C4-2B (cell line): ENCODE results near the gene PLEKHA4.

Experiments
- H3K27ac ChIP-seq: fragments of 450-650 bp; 2 replicates; pipeline ENCODE4 v1.5.1; 2017
- CTCF ChIP-seq: fragments of 450-650 bp; conservative IDR thresholded peaks from 2 replicates; pipeline ENCODE4 v1.5.1; 2017; ENCODE audit warnings: mild to moderate bottlenecking
- ZFX ChIP-seq: fragments of 450-650 bp; IDR thresholded peaks from 2 replicates; pipeline ENCODE4 v1.6.1; 2017

PLEKHA4 gene

GRCh38 chr19:48822514-48822913 is 45.9 kb downstream of the PLEKHA4 start:
- TF ChIP-seq ZFX, result no peak
- TF ChIP-seq CTCF, result no peak

GRCh38 chr19:48821633-48822032 is 46.8 kb downstream of the PLEKHA4 start:
- TF ChIP-seq CTCF (no peak), ZFX (no peak)
- H3K27ac ChIP-seq, result no peak overlapping the region

More at GRCh38 chr19:48822514-48822913, 45.9 kb downstream of the PLEKHA4 start:
- H3K27ac ChIP-seq, result no peak overlapping the region

GRCh38 chr19:48819366-48819816 is 49.0 kb downstream of the PLEKHA4 start:
- H3K27ac ChIP-seq, result peak overlapping the region; percentile 79
- TF ChIP-seq CTCF (no peak), ZFX (no peak)

GRCh38 chr19:48818234-48818820 is 50.1 kb downstream of the PLEKHA4 start:
- TF ChIP-seq CTCF (no peak), ZFX (no peak)
- H3K27ac ChIP-seq, result peak overlapping the region; percentile 79

- peak overlapping the region; percentile 79 for H3K27ac ChIP-seq
- TF ChIP-seq CTCF (no peak), ZFX (no peak)
Observed at GRCh38 chr19:48817585-48818124, 50.8 kb downstream of the PLEKHA4 start.

DNA sequence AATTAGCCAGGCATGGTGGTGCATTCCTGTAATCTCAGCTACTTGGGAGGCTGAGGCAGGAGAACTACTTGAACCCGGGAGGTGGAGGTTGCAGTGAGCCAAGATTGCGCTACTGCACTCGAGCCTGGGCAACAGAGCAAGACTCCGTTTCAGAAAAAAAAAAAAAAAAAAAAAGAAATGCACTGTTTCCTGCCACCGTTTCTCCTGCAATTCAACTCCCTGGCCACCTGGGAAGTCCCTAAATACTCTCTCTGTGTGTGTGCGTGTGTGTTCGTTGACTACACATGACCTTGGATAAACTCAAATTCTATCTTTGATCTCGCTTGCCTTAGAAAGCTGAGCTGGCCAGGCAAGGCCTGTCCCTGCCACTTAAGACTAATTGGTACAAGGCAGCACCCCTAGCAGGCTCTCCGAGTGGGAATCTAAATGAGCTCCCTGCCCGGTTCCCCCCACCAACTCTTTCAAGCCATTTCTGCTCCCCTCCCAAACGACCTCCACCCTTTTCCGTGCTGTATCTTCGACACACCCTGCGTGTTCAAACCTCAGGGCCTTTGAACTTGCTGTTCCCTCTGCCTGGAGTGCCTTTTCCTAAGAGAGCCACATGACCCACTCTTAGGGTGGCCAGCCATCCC is 52.4 kb downstream of the PLEKHA4 start:
- TF ChIP-seq CTCF, result no peak; the same call in 1 of the 2 replicates
- no peak for TF ChIP-seq ZFX
- peak overlapping the region; percentile 23; the same call in 1 of the 2 replicates for H3K27ac ChIP-seq

DNA sequence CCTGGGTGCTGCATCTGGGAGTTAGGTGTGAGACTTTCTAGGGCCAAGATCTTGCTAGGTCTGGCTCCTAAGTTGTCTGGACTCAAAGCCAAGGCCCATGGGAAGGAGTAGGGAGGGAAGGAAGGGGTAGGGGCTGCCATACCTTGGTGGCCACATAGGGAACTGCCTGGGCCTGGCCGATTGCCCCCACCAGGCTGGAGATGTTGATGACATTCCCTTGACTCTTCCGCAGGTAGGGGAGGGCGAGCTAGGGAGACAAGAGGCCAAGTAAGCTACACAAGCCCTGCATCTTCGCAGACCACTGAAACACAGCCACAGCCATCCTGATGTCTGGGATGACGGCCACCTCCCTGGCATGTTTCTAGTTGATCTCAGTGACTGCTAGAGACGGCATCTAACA is 53.5 kb downstream of the PLEKHA4 start:
- H3K27ac ChIP-seq, result no peak overlapping the region; the same call in 1 of the 2 replicates

More for the DNA sequence above, 53.5 kb downstream of the PLEKHA4 start:
- no peak for TF ChIP-seq CTCF
- no peak for TF ChIP-seq ZFX
